A549 treated with dexamethasone at 1 μM for 4 hours (cell line): ENCODE results near the gene TRIM49B. TPM values are rescaled to one million over a fixed set of nuclear protein-coding genes. Genes with fewer than 3 reads are reported as not detected.

ENCODE experiments used
- total RNA-seq: library from RNA; stranded (reverse); fragments of 200-300 nt; extraction: Qiagen RNA extraction; gene quantifications from 5 replicates; pipeline ENCODE4 v1.2.3, GENCODE V29; 2022

TRIM49B gene, protein sequence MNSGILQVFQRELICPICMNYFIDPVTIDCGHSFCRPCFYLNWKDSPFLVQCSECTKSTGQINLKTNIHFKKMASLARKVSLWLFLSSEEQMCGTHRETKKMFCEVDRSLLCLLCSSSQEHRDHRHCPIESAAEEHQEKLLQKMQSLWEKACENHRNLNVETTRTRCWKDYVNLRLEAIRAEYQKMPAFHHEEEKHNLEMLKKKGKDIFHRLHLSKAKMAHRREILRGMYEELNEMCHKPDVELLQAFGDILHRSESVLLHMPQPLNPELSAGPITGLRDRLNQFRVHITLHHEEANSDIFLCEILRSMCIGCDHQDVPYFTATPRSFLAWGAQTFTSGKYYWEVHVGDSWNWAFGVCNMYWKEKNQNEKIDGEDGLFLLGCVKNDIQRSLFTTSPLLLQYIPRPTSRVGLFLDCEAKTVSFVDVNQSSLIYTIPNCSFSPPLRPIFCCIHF
- total RNA-seq, result 0.06 TPM in 1 of 5 replicates, not detected in the others

DNA sequence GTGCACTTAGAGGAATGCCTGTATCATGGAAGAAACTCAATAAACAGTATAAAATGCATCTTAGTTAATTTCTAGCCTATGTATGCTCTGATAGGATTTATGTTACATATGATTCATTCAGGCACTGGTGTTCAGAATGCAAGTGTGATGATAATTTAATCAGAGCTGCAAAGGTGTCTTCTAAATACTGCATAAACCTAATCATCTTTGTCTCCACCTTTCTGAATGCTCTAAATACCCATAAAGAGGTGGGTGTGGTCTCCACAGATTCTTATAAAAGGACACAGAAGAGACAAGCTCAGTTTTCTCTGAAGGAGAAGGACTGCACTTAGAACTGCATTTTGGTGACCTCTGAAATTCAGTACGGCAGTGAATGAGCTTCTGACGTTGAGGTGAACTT is at the start of gene TRIM49B:
Gene TRIM49B (plus strand): TSS at position 301 of the 400 bp plus-strand sequence. CDS start 2,777 bp downstream, outside the sequence.

DNA sequence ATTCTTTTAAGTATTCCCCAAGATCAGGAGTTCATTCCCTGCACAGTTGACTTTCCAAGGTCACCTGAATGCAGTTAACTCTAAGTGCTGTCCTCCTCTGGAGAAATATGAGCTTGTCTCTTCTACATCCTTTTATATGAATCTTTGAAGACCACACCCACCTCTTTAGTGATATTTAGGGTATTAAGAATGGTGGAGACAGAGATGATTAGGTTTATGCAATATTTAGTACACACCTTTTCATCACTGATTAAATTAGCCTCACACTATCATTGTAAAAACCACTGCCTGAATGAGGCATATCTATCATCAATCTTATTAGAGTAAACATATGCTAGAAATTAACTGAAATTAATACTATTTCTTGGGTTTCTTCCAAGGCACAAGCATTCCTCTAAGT is 44.8 kb upstream of the TRIM49B start, which contains the start of gene TRIM51G:
Gene TRIM51G (minus strand): TSS at position 101 of the 400 bp plus-strand sequence. CDS start 2,190 bp downstream, outside the sequence.

DNA sequence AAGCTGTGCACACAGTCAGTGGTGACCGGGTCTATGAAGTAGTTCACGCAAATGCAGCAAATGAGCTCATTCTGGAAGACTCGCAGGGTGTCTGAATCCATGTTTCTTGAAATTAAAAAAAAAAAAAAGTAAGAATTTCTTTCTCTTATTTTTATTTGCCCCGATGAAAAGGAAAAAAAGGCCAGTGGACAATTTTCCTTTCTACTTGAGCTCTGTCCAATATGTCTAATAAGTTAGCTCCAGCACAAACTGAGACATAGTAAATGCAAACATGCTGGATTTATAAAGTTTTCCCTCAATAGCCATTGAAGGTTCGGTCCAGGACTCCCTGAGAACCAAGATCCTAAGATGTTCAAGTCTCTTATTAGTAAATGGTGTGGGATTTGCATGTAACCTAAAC is 30.4 kb downstream of the TRIM49B start, which contains the start of gene TRIM64C:
Gene TRIM64C (minus strand): TSS at position 101 of the 400 bp plus-strand sequence. CDS start 0 bp downstream, at position 101.

Other genes with a start within 250 kb of the TRIM49B start
- gene TRIM51G, start 44.9 kb upstream of the TRIM49B start, total RNA-seq, result not detected in 5 replicates
- gene TRIM64C, start 30.3 kb downstream of the TRIM49B start, total RNA-seq, result not detected in 5 replicates
- gene FOLH1, start 179.8 kb downstream of the TRIM49B start, total RNA-seq, result not detected in 5 replicates